Esophagus squamous epithelium (tissue), 4 donors: ENCODE data around the gene PRDM4.

ENCODE experiments used
- CTCF ChIP-seq, 6 experiments: fragments of 450-650 bp in 4 of 6; fragments of 200-600 bp in 2 of 6; sonication (generic) in 2 of 6; IDR thresholded peaks; one replicate each; pipeline ENCODE4 v1.5.1; 2016 to 2019; ENCODE audit warnings: antibody characterized with exemption in 6 of 6, mild to moderate bottlenecking in 4 of 6, moderate library complexity in 4 of 6
- POLR2A ChIP-seq, 4 donors: fragments of 450-650 bp; IDR thresholded peaks; one replicate each; pipeline ENCODE4 v1.6.1; 2017; ENCODE audit warnings: antibody characterized with exemption in 4 of 4, mild to moderate bottlenecking in 4 of 4, moderate library complexity in 3 of 4

- TF ChIP-seq CTCF (IDR thresholded peaks at IDR 0.05) (no peak), POLR2A (IDR thresholded peaks at IDR 0.05) (no peak)
These were observed 18.3 kb upstream of the PRDM4 start for GRCh38 chr12:107779077-107779831.
